GM21529 (cell line): Measurements from ENCODE around the gene NRGN.
A peak's percentile ranks its signal among the peaks of the same experiment; 100 is the strongest.

ENCODE experiments used
- ATAC-seq: cut with Tn5 transposase; IDR thresholded peaks from one replicate; pipeline ENCODE4 v1.9.1; 2021; ENCODE audit not compliant: unreplicated experiment

NRGN gene

DNA sequence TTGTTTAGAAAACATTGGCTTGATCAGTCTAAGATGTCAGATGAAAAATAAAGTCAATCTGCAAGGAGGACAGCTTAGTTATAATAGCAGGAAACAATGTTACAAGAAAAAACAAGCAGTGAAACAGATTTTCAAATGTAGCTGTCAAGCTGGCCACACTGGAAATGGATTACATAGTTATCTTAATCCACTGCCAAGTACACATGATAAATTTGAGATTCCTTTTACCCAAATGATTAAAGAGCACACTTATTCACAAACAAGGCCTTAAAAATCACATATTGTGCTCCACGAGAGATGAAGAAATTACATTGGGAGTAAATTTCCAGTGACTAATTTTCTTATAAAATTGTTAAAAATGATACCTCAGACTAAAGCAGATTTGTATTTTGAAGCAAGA, 39.8 kb downstream of the NRGN start:
- no peak for ATAC-seq

DNA sequence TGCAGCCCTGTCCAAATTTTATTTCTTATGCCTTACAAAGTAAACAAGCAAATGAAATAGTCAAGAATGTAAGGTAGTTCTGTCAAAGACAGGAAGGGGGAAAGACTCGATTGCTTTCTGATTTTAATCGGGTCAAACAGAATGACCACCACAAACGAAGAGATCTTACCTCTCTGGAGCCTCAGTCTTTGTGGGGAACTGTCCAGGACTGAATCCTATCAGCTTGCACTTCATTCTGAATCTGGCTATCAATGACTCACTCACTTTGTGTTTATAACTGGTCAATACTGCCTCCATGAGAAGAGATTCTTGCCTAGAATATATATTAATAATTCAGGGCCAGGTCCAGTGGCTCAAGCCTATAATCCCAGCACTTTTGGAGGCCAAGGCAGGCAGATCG, 43.3 kb downstream of the NRGN start:
- no peak for ATAC-seq

DNA sequence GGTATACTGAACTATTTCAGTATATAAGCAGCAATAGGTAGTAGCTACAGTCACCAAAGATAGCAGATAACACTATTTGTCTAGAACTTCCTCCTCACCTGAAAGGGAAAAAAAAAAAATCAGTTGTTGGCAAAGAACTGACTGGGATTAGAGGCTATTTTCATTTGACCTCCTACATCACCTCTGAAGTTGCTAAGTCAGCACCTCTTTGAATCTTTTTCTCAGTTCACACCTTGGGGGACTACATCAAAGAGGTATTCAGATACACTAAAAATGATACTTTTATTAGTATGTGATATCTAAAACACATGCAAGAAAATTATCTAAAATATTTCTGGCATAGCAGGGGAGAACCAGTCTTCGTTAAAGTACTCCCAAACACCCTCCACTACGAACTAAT, 44.3 kb downstream of the NRGN start:
- no peak for ATAC-seq

DNA sequence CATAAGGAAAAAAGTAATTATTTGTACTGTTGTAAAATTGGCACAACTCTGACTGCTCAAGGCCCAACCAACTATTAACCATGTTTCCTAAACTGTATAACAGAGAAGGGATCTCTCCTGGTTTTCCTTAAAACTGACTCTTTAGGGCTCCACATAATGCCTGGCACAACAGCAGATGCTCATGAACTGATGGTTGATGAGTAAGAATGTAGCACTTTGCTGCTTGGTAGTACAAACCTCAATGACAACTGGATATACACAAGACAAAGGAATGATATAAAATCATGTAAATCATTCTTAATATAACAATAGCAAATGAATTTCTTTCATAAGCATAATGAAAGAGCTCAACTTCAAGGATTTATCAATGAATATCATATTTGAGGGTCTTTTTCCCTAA, 48.8 kb downstream of the NRGN start:
- ATAC-seq, result no peak

DNA sequence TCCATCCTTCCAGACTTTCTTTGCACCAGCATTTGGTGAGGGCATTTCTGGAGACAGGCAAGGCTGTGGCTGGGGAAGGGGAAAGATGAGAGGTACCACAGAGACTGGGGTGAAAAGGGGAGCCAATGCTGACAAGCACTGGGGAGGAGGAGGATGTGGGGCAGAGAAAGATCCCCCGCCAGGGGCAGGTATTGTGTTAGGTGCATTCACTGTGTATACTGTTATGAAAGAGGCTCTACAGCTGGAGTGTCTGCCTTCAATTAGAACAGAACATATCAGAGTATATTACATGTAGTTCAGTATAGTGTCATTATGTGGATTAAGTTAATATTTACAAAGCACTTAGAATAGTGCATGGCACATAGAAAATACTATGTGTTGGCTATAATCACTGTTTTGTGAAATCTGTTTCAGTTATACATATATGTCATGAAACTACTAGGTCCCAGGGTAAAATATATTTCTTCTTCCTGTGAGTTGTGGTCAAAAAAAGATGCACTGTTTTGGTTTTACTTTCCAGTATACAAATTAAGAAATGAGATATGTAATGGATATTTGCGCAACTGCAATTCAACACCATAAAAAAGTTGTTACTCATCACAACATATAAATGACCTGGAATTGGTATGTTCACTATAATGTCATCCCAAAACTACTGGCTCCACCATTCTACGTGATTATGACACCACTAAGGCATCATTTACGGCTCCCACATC, 52.0 kb downstream of the NRGN start:
- ATAC-seq, result peak; percentile 80

DNA sequence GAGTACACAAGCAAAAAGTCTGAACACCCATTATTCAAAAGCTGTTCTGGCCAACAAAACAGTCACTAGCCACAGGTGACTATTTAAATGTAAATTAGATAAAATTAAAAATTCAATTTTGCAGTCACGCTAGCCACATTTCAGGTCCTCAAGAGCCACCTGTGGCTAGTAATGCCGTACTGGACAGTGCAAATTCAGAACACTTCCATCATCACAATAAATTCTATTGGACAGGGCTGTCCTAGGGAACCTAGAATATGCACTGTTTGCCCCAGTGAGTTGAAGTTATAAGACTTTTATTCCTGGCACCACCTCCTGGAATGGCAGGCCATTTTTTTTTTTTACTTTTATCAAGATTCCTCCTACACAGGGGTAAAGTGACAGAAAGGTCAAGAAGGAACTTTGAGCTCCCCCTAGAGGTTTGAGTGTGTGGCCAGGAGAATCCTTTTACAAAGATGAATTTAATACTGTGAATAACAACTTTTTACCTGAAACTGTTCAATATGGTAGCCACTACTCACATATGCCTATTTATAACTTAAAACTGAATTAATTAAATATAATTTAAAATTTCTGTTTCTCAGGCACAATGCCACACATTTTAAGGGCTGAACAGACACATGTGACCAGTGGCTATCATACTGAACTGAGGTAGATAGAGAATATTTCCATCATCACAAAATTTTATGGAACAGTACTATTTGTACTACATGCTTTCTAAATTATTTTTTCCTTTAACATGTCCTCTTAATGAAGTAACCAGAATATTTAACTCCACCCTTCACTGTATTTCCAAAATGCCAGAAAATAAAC, 53.9 kb downstream of the NRGN start:
- peak; percentile 59 for ATAC-seq

DNA sequence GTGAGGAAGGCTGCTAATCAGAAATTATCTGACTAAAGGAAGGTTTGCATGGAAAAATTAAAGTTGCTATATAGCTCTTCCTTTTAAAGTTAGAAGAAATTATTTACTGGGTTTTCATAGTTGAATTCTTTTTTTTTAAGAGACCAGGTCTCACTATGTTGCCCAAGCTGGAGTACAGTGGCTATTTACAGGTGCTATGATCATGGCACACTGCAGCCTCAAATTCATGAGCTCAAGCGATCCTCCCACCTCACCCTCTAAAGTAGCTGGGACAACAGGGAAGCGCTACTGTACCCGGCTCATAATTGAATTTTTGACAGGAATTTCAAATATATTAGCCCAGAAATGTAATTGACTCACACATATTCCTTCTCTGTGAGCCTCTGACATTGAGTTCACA, 56.6 kb downstream of the NRGN start:
- ATAC-seq, result no peak
